ENCODE data around the gene XPO5. TPM values are rescaled to one million over a fixed set of nuclear protein-coding genes. Genes with fewer than 3 reads are reported as not detected.

XPO5 gene
- total and polyA plus RNA-seq, 2 experiments from 2014 or later: 28.5 to 95.2 TPM

GRCh38 chr6:43488667-43489276 lies 87.1 kb downstream of the XPO5 start:
- H3K79me2 ChIP-seq (replicated peaks; ENCODE audit: insufficient read depth): peaks cover 75% of the 10 kb centered on the region
- H3K36me3 ChIP-seq (ENCODE audit: insufficient read depth): no peaks in the 10 kb centered on the region
- no peaks in the 10 kb centered on the region for H3F3A ChIP-seq (replicated peaks; ENCODE audit: low read depth)
- peaks cover 24% of the 10 kb centered on the region for H3K4me1 Mint-ChIP-seq
- ATAC-seq (no peak), DNase-seq (ENCODE audit: low spot score) (no peak)
- H3K4me2 ChIP-seq: no peak overlapping the region
- peaks cover 7% of the 10 kb centered on the region for H3K4me1 ChIP-seq (ENCODE audit: insufficient read depth)
- H3K36me3 Mint-ChIP-seq (ENCODE audit: low read depth): peaks cover 7% of the 10 kb centered on the region; the same call in 2 of the 3 replicates
- H3K27ac Mint-ChIP-seq: peak overlapping the region; percentile 61
- H3K9me3 Mint-ChIP-seq: no peaks in the 10 kb centered on the region
- peaks cover 7% of the 10 kb centered on the region for H3K27me3 Mint-ChIP-seq (ENCODE audit: insufficient read depth, low read depth, poor library complexity)
- H4K20me1 ChIP-seq (replicated peaks; ENCODE audit: insufficient read depth): peaks cover 46% of the 10 kb centered on the region
- H3K27me3 ChIP-seq (ENCODE audit: insufficient read depth): no peaks in the 10 kb centered on the region
- H3K27ac ChIP-seq (ENCODE audit: low read depth): no peak overlapping the region
- H3K4me3 Mint-ChIP-seq: no peak overlapping the region
- no peak overlapping the region for H3K4me3 ChIP-seq
- TF ChIP-seq ZNF331 (CRISPR knock-in tag; IDR thresholded peaks at IDR 0.05; ENCODE audit: low read depth): no peak
- no peak for TF ChIP-seq STAT1 (IDR thresholded peaks at IDR 0.05; ENCODE audit: unreplicated experiment)
- no peak for TF ChIP-seq CTCF (conservative IDR thresholded peaks at IDR 0.05; ENCODE audit: low read depth in 2 of 2)
- no peak for TF ChIP-seq ZNF114 (CRISPR knock-in tag; IDR thresholded peaks at IDR 0.05)
- no peak for TF ChIP-seq EZH2 (IDR thresholded peaks at IDR 0.05; ENCODE audit: low read depth, unreplicated experiment)
- no peak for TF ChIP-seq POLR2AphosphoS5 (IDR thresholded peaks at IDR 0.05; ENCODE audit: low read depth)
- no peak for TF ChIP-seq ZNF462 (CRISPR knock-in tag; IDR thresholded peaks at IDR 0.05)
- TF ChIP-seq REST (IDR thresholded peaks at IDR 0.05; ENCODE audit: unreplicated experiment): no peak
- no peak for TF ChIP-seq JUNB (IDR thresholded peaks at IDR 0.05; ENCODE audit: unreplicated experiment)
- H3K9me2 ChIP-seq (ENCODE audit: insufficient read depth): no peaks in the 10 kb centered on the region
- no peak overlapping the region for H2AFZ ChIP-seq
